IPS DF 4.7 (cell line): Measurements from ENCODE around the gene TIMM10B.

Experiments used
- DNase-seq: peaks from one replicate; pipeline ENCODE4 v3.0.0-alpha.2; 2013; ENCODE audit warnings: low spot score; ENCODE audit errors: extremely low read depth

Gene TIMM10B

DNA sequence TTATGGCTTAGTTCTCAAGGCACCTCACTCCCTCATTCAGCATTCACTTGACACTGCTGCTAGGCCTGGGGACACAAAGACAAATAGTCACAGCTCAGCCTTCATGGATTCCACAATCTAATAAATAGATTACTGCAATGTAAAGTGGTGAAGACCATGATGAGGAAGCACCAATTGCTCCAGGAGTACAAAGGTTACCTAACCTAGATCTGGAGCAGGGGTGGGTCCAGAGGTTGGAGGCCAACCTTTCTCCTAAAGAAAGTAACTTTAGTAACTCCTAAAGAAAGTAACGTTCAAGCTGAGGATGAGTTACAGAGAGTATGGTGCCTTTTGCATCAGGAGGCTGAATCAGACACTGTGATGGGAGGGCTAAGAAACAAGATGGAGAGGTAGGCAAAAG, 11.7 kb upstream of the TIMM10B start:
- DNase-seq, result no peak

DNA sequence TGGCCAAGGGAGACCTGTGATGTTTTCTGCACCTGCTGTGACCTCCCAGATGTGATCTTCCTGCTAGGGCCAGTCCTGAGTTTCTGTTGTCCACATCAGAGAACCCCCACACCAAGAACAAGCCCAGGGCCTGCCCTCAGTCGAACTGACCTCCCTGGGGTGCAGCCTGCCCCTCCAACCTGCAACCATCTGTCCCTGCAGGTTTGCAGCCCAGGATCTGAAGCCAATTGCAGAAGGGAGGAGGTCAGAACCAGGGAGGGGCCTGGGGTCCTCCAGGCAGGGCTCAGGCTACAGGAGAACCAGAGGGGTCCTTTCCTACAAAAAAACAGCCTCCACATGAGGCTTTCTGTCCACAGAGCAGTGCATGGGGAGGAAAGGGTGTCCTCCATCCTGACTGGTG, 8.4 kb upstream of the TIMM10B start:
- no peak for DNase-seq

DNA sequence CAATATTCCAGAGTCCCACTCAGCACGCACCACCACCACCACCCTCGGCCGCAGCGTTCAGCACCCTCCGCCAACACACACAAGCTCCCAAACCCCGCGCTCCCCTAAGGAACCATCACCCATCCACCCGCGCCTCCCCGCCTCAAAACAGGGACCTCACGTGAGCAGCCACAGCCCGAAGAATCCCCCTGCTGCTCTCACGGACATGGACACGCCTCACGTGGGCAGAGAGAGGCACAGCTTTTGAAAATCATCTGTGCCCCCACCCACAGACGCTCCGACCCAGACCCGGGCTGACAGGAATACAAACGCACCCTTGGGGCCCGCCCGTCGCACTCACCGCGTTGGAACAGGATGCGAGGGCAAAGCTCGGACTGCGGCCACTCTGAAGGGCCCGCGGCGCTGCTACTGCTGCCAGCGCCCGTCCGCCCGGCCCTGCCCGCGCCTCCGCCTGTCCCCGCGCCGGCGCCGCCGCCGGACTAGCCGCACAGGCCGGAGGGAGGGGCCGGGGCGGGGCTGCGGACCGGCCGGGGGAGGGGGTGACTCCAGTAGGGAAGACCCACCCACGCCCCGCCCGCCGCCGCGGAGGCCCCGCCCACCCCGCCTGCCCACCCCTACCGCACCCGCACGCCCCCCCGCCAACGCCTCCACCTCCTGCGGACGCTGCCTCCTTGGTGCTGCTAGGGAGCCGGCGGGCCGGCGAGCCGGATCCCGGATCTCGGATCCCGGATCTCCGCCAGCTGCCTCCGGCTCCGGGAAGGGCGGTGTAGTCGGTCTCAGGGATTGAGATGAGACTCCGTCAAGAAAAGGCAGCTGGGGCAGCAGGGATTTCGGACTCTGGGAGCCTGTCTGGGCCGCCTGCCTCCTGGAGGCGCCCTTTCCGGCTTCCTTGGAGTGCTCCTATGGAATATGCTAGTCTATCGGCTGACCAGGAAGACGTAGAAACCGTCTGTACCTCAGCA, 7.6 kb upstream of the TIMM10B start, which contains the start of gene TRIM3:
Gene TRIM3 (minus strand): TSS at position 491 of the 962 bp plus-strand sequence. CDS start 8,246 bp downstream, outside the sequence.
- no peak for DNase-seq

DNA sequence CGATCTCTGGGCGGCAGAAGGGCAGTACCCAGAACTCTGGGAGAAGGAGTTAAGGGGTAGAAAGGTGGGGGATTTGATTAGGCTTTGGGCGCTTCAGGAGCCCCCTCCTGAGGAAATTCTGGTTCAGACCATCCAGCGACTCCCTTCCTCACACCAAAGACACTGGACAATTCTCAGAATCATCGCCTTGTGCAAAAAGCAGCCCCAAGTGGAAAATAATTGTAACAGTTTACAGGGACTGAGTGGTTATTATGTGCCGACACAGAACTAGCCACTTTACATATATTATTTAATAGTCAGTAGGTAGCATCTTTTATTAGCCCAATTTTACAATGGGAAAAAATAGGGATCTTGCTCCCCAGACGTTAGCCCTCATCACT, 6.9 kb upstream of the TIMM10B start:
- DNase-seq, result no peak

DNA sequence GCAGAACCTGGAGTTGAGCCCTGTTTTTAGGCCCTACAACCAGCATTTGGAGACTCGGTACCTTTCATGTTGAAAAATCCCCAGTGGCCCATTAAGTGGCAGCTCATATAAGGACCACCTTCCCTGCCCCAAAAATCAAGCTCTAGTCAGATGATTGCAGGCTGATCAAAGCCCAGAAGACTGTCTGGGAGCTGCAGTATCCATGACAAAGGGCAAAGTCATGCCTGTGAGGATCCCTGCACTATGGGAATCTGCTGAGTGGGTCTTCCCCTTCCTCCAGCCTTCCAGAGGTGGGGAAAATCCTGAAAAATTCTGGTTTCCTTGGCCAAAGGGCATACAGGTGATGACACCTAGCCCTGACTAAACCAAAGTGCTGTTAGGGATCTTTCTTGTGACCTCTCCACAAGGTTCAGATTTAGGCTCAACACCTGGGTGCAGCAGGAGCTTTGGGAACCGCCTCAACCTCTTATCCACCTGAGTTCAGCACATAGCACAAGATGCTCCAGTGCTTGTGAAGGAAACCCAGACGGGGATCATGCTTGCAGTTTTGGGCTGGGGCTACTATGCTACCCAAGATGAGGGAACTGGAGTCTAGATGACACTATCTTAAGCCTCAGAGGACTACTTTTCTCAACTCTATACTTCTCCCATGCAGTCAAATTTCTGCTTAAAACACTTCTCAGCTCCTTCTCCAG, 6.3 kb upstream of the TIMM10B start:
- no peak for DNase-seq

DNA sequence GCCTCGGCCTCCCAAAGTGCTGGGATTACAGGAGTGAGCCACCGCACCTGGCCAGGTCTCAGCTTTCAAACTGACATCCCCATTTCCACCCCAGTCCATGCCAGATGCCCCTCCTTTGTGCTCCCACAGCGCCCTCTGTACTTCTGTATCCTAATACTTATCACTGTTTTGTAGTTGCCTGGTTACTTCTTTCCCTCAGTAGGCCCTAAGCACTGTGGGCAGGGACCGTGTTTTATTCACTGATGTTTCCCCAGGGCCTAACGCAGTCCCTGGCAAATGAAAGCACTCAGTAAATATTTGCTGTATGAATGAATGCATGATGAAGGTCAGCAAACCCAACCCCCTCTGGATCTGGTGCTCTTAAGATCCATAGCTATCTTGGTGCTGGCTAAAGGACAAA, 5.4 kb upstream of the TIMM10B start:
- DNase-seq, result no peak

DNA sequence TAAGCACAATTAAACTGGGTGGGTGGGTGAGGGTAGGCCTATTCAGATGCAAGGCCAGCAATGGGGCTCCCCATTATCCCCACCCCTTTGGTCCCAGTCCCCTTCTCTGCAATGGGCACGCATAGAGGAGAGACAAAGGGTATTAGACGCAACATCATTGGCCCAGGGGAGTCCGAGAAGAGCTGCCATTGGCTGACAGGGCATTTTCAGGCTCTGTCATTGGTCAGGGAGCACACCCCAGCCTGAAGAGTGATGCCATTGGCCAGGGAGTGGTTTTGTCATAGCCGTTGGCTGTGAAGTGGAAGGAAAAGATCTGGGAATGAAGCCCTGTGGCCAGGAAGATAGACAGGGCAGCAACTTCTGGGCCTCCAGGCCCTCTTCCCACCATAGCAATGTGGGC, 4.7 kb upstream of the TIMM10B start:
- no peak for DNase-seq

DNA sequence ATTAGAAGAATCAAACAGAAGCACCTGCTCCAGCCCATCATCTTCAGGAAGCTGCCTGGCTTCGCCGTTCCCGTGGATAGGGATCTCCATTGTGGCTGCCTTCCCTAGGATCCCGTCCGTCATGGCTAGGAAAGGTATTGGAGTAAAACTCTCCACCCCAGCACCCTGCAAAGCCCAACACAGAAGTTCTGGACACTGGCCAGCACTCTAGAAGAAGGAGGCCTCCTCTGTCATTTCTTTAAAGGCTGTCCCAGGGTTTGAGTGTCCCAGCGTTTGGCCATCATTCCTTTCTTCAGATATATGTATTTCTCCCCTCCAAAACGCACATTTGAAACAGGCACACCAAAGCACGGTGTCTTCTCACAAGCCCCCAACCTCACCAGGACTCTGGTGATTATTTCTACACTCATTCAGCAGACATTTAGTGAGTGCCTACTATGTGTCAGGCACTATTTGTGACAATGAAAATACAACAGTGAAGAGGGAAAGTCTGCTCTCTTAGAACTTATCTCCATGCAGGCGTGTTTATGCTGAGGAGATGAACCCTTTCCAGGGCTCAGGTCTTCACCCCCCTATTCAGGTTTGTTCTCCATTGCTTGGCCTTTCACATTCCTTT, 894 bp upstream of the TIMM10B start:
- no peak for DNase-seq

DNA sequence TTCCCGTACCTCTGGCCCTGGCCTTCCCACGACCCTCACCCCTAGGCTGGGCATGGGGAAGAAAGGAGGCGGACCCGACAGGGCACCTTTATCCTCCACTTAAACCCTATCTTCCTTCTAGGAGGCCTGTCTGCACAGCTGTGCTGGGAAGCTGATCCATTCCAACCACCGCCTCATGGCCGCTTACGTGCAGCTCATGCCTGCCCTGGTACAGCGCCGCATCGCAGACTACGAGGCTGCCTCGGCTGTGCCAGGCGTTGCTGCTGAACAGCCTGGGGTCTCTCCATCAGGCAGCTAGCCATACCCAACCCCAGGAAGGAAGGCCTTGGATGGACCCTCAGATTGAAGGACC, 599 bp downstream of the TIMM10B start:
- no peak for DNase-seq

DNA sequence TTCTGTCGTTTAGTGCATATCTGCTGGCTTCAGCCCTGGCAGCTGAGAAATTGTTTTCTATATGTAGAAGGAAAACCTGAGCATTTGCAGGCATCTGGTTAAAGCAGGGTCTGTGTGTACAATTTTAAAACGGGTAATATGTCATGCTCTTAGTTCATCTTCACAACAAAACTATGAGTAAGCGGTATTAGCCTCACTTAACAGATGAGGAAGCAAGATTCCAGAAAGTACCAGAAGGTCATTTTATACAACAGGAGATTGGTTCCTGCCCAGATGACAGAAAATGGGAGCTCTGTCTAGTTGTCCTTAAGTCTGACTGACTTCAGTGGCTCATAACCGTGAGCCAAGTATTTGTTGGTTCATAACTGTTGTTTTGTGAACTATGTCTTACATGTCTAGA, 1.1 kb downstream of the TIMM10B start:
- no peak for DNase-seq

DNA sequence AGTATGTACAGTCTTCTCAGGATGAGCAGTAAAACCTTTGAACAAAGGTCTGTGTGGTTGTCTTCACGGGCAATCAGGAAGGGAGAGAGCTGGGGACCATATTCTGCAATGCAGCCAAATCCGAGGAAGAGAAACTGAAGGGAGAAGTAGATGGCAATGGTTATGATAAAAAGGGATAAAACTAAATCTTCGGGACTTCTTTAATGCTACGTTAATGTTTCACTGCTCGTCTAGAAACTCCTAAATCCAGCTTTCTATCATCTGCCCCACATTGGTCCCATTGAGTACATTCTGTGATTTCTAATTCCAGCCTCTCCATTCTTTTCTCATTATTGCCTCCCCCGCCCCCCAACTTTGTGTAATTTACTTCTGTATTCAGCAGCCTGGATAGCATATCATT, 1.7 kb downstream of the TIMM10B start:
- no peak for DNase-seq

DNA sequence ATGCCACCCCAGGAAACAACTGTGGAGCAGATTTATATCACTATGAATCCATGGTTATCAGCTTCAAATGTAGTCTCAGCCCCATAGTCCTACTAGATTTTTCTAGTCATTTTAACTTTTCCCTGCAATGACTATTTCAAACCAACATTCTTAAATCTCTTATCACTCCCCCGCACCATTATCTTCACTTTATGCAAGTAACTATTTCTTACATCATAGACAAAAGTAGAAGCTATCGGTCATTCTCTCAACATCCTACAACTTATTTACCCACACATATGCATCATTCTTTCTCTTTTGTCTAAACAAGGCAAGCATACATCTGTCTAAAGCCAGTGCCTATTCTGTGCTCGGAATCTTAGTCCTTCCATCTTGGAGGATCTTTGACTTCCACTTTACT, 4.4 kb downstream of the TIMM10B start:
- DNase-seq, result no peak

DNA sequence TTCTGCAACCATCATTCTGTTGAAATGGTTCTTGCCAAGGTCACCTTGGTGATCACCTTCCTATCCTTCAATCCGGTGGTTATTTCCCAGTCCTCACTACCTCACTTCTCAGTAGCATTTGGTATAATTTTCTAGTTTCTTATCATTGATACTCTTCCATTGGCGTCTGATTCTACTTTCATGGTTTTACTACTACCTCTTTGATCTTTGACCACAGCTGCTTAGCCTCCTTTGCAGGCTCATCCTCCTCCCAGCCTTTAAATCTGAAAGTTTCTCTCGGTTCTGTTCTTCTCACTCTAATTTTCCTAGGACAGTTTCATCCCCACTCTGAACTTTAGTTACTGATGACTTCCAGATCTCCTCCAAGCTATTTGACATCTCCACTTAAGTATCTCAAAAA, 5.0 kb downstream of the TIMM10B start:
- no peak for DNase-seq

DNA sequence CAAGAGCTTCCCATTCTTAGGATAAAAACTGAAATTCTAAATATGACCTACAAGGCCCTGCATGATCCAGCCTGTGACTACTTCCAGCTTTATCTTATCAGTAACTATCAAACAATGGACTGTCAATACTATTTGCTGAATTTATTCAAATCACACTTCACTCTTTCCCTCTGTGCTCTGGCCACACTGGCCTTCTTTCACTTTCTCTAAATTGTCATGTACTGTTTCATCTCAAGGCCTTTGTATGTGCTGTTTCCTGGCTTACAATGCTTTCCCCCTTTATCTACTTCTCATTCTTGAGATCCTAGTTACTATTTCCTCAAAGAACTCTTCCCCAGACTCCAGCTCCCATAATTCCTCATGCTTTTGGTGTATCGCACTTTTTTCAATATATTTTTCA, 5.6 kb downstream of the TIMM10B start:
- DNase-seq, result no peak

DNA sequence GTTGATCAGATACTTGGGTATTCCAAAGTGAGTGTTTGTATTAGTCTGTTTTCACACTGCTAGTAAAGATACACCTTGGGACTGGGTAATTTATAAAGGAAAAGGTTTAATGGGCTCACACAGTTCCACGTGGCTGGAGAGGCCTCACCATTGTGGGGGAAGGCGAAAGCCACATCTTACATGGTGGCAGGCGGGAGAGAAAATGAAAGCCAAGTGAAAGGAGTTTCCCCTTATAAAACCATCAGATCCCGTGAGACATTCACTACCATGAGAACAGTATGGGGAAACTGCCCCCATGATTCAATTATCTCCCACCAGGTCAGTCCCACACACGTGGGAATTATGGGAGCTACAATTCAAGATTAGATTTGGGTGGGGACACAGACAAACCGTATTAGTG, 7.0 kb downstream of the TIMM10B start:
- DNase-seq, result no peak

DNA sequence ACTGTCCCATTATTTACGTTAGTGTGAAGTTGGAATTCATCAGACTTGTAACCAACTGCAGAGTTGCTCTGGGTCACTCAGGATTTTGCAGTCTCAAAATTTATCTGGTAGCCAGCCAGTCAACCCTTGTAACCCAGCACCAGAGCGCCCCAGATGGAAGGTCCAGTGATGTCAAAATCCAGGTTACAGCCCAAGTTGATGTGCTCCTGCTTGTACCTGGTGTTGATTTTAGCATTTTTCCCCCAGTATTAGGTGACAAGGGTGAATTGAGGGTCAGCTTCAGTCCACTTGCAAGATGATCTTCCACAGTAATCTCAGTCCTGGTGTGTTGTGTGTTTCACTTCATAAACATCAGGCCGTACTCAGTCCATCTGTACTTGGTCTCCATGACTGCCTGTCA, 7.5 kb downstream of the TIMM10B start:
- no peak for DNase-seq

DNA sequence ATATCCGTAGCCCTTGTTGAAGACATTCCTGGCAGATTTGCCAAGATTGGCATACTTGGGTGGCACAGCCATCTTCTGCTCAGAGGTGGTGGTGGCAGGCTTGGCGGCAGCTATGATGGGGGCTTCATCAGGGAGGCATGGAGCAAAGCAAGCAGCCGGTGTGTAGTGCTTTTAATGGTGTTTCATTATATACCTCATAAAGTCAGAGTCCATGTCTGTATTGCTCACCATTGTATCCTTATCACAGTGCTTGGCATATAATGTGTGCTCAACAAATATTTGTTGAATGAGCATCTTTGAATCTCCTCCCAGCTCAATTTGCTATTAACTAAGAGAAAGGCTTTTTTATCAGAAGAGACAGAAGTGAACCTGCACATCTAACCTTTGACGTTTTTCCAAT, 8.0 kb downstream of the TIMM10B start:
- DNase-seq, result no peak

DNA sequence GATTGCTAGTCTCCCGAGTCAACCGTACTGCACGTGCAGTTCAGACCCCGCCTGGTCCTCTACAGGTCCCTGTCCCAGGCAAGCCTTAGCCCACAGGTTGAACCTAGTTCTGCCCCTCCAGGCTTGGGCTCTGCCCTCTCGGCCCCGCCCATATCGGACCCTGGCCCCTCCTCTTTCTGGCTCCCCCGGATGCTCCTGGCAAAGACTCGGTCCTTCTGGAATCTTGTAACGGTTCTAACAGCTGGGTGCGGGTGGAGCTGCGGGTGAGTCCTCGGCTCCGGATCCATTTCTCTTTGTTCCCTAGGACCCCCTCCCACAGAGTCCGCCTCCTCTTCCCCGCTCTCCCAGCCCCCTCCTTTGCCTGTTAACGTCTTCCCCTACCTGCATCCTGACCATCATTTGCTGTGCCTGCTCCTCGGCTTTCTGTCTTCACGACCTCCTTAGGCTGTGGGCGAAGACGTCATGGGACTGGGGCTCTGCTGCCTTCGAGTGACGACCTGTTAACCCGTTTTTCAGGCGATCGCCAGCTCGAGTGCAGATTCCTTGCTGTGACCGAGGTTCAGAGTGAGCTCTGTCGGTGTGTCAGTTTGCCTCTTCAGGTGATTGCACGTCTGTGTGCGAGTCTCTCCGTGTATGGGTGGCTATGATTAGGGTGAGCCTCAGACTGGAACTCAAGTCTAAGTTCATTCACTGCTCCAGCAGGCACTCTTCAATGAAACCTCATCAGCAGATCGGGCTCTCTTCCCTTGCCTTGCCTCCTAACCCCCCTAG, 16.0 kb downstream of the TIMM10B start, which contains the start of gene DNHD1:
Gene DNHD1 (plus strand): TSS at position 212 of the 771 bp plus-strand sequence. CDS start 936 bp downstream, outside the sequence.
- DNase-seq, result no peak

DNA sequence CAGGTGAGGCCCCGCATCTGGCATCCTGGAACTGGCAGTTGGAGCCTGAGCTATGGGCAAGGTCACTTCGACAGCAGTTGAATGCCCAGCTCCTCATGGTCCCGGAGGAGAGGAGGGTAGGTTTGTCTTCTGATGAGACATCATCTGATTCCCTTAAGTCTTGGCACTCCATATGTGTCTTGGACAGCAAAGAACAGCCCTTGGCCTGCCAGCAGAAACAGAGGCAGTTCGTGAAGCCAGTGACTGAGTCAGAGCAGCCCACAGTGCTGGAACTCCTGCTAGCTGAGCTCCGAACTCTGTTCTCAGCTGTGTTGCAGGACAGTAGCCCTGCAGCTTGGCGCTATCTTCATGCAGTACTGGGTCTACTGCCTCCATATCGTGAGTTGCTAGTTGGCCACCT, 16.8 kb downstream of the TIMM10B start:
- DNase-seq, result no peak

DNA sequence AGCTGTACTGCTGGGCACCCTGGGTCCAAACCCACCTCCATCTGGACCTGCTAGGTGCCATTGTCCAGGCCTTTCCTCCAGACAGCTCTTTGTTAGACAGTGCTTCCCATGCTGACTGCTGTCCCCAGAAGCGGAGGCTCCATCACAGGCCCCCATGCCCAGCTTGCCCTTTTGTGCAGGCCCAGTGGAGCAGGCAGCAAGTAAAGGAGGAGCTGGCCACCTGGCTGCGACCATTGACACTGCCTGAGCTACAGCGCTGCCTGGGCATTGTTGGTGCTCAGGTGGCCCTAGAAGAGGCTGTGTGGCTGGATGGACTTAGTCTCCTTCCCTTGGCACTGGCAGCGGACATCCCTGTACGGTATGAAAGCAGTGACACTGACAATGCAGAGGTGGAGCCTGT, 17.2 kb downstream of the TIMM10B start:
- no peak for DNase-seq

DNA sequence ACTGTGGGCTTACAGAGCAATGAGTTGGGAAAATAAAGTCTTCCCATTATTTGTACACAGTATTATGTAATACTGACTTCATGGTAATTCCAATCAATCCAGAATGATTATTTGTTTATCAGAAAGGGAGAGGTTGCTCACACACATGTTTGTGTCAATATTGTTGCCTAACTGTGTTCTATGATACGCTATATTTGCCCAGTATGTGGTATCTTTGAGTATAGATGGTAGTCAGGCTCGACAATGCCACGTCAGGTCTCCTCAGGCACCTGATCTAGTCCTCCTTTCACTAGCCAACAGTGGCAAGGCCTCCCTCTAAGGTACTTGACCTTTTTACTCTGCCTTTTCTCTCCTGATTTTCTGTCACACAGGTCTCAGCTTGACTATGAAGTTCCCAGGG, 21.1 kb downstream of the TIMM10B start:
- DNase-seq, result no peak
